H1 (cell line): ENCODE data around the gene NLGN4Y. TPM values are rescaled to one million over a fixed set of nuclear protein-coding genes. Genes with fewer than 3 reads are reported as not detected.

Source experiments
- CTCF ChIA-PET: fragments of 300-600 bp; sonication (Branson Sonifier 250); formaldehyde crosslinking; loops from one replicate; lab custom pipeline; 2021; ENCODE audit not compliant: partially characterized antibody; lab: Charles Lee
- POLR2A ChIA-PET: fragments of 300-600 bp; sonication (Branson Sonifier 250); formaldehyde crosslinking; loops from one replicate; lab custom pipeline; 2021; ENCODE audit warnings: inconsistent platforms; ENCODE audit not compliant: partially characterized antibody; lab: Charles Lee
- DNase-seq, 2 experiments: peaks; one replicate each; pipeline versions ENCODE4 v3.0.0 to v3.0.0-alpha.2; 2010 to 2022; ENCODE audit warnings: low spot score in 2 of 2, low read depth in 1 of 2, mixed read lengths in 1 of 2
- FAIRE-seq: peaks from 2 replicates; lab custom pipeline; 2011; peaks lifted over from hg19 to GRCh38; lab: Jason Lieb, UNC
- H2AFZ ChIP-seq: 2 replicates; pipeline ENCODE4 v1.8.1; 2012; ENCODE audit warnings: low read length, inconsistent platforms
- H2AK5ac ChIP-seq: 2 replicates; pipeline ENCODE4 v1.6.1; 2013; ENCODE audit warnings: low read depth, low read length
- H2BK120ac ChIP-seq: replicated peaks from 2 replicates; pipeline ENCODE3; 2013; ENCODE audit warnings: low read depth, low read length, inconsistent platforms
- H2BK12ac ChIP-seq: 2 replicates; pipeline ENCODE4 v1.6.1; 2013; ENCODE audit warnings: low read depth, low read length
- H2BK15ac ChIP-seq: 2 replicates; pipeline ENCODE4 v1.6.1; 2013; ENCODE audit warnings: low read length
- H2BK20ac ChIP-seq: 2 replicates; pipeline ENCODE4 v1.6.1; 2013; ENCODE audit warnings: low read length
- H2BK5ac ChIP-seq: 2 replicates; pipeline ENCODE4 v1.6.1; 2013; ENCODE audit warnings: low read depth, low read length
- H3K14ac ChIP-seq: 2 replicates; pipeline ENCODE4 v1.6.1; 2013; ENCODE audit warnings: inconsistent platforms; ENCODE audit not compliant: insufficient read length
- H3K18ac ChIP-seq: 2 replicates; pipeline ENCODE4 v1.6.1; 2013; ENCODE audit warnings: low read length; ENCODE audit errors: extremely low read depth
- H3K23ac ChIP-seq: 2 replicates; pipeline ENCODE4 v1.6.1; 2013; ENCODE audit warnings: inconsistent platforms; ENCODE audit not compliant: insufficient read length
- H3K23me2 ChIP-seq: 2 replicates; pipeline ENCODE4 v1.6.1; 2013; ENCODE audit warnings: low read depth, low read length
- H3K27ac ChIP-seq: 2 replicates; pipeline ENCODE4 v1.6.1; 2011; ENCODE audit warnings: low read depth, low read length, inconsistent platforms
- H3K27me3 ChIP-seq, 4 experiments: replicated peaks in 1 of 4; 1 replicate in 1 of 4; 2 replicates in 3 of 4; pipeline versions ENCODE4 v1.6.1 to v1.8.1; 2011 to 2013; ENCODE audit warnings: low read length in 3 of 4, mild to moderate bottlenecking in 3 of 4, inconsistent platforms in 2 of 4, mixed read lengths in 2 of 4, moderate library complexity in 1 of 4; ENCODE audit not compliant: control insufficient read depth in 3 of 4, insufficient read depth in 3 of 4; ENCODE audit errors: extremely low read depth in 1 of 4
- H3K36me3 ChIP-seq, 4 experiments: 2 replicates each; pipeline versions ENCODE4 v1.6.1 to v1.8.1; 2011 to 2013; ENCODE audit warnings: mild to moderate bottlenecking in 4 of 4, low read length in 3 of 4, moderate library complexity in 2 of 4, control low read depth in 1 of 4, inconsistent platforms in 1 of 4; ENCODE audit not compliant: insufficient read depth in 4 of 4, control insufficient read depth in 2 of 4
- H3K4ac ChIP-seq: replicated peaks from 2 replicates; pipeline ENCODE3; 2013; ENCODE audit warnings: low read length, low read depth, mixed read lengths, inconsistent platforms; ENCODE audit not compliant: insufficient read length
- H3K4me1 ChIP-seq, 4 experiments: replicated peaks in 1 of 4; 1 replicate in 1 of 4; 2 replicates in 3 of 4; pipeline versions ENCODE4 v1.6.1 to v1.8.1; 2011 to 2013; ENCODE audit warnings: low read length in 3 of 4, inconsistent platforms in 2 of 4, mixed read lengths in 1 of 4; ENCODE audit not compliant: insufficient read depth in 4 of 4, control insufficient read depth in 3 of 4
- H3K4me2 ChIP-seq, 2 experiments: 2 replicates each; pipeline versions ENCODE4 v1.6.1 to v1.8.1; 2011 to 2013; ENCODE audit warnings: low read depth in 2 of 2, low read length in 2 of 2, control low read depth in 1 of 2, inconsistent platforms in 1 of 2, mild to moderate bottlenecking in 1 of 2; ENCODE audit not compliant: insufficient read depth in 1 of 2
- H3K4me3 ChIP-seq, 4 experiments: fragments of 200-600, 300-600 bp in 1 of 4; sonication (generic), shearing (Covaris generic), sonication (Bioruptor Twin) in 1 of 4; 2 replicates each; pipeline versions ENCODE4 v1.5.1 to v1.8.1; 2011 to 2016; ENCODE audit warnings: low read length in 4 of 4, low read depth in 3 of 4, control low read depth in 2 of 4, inconsistent platforms in 2 of 4, mild to moderate bottlenecking in 2 of 4, mixed read lengths in 1 of 4, moderate library complexity in 1 of 4; ENCODE audit not compliant: insufficient read depth in 2 of 4; ENCODE audit errors: extremely low read depth in 1 of 4
- H3K56ac ChIP-seq: replicated peaks from 2 replicates; pipeline ENCODE3; 2013; ENCODE audit warnings: low read depth, mild to moderate bottlenecking, mixed read lengths, low read length, inconsistent platforms; ENCODE audit not compliant: insufficient read length
- H3K79me1 ChIP-seq: 2 replicates; pipeline ENCODE4 v1.6.1; 2013; ENCODE audit warnings: low read depth, low read length, control low read depth
- H3K79me2 ChIP-seq, 2 experiments: 2 replicates each; pipeline versions ENCODE4 v1.6.1 to v1.8.1; 2012 to 2013; ENCODE audit warnings: low read length in 2 of 2, mild to moderate bottlenecking in 2 of 2, inconsistent platforms in 1 of 2; ENCODE audit not compliant: insufficient read depth in 2 of 2, control insufficient read depth in 1 of 2
- H3K9ac ChIP-seq, 4 experiments: replicated peaks in 1 of 4; 1 replicate in 1 of 4; 2 replicates in 3 of 4; pipeline versions ENCODE4 v1.6.1 to v1.8.1; 2011 to 2013; ENCODE audit warnings: low read depth in 3 of 4, low read length in 3 of 4, control low read depth in 2 of 4, mild to moderate bottlenecking in 2 of 4, moderate library complexity in 2 of 4, inconsistent platforms in 1 of 4; ENCODE audit errors: extremely low read depth in 1 of 4
- H3K9me3 ChIP-seq, 2 experiments: 2 replicates each; pipeline versions ENCODE4 v1.6.1 to v1.8.1; 2012 to 2013; ENCODE audit warnings: mild to moderate bottlenecking in 2 of 2, moderate library complexity in 2 of 2, control low read depth in 1 of 2, inconsistent platforms in 1 of 2, low read depth in 1 of 2, low read length in 1 of 2, mixed read lengths in 1 of 2; ENCODE audit not compliant: insufficient read depth in 2 of 2
- H4K20me1 ChIP-seq, 2 experiments: replicated peaks in 1 of 2; 2 replicates each; pipeline versions ENCODE3 to v1.8.1; 2011 to 2013; ENCODE audit warnings: inconsistent platforms in 2 of 2, low read length in 2 of 2, mild to moderate bottlenecking in 1 of 2; ENCODE audit not compliant: insufficient read depth in 2 of 2, control insufficient read depth in 1 of 2
- H4K5ac ChIP-seq: 2 replicates; pipeline ENCODE4 v1.6.1; 2013; ENCODE audit warnings: low read length, low read depth, mixed read lengths, inconsistent platforms; ENCODE audit not compliant: insufficient read length
- H4K8ac ChIP-seq: 2 replicates; pipeline ENCODE4 v1.8.0; 2013; ENCODE audit warnings: mild to moderate bottlenecking, moderate library complexity, low read length, inconsistent platforms; ENCODE audit not compliant: insufficient read depth; ENCODE audit errors: extremely low read depth
- H4K91ac ChIP-seq: replicated peaks from 2 replicates; pipeline ENCODE3; 2013; ENCODE audit warnings: low read length, mixed read lengths, inconsistent platforms; ENCODE audit not compliant: insufficient read length
- ATF2 ChIP-seq: IDR thresholded peaks from 2 replicates; pipeline ENCODE4 v1.6.1; 2012; ENCODE audit warnings: low read length, inconsistent platforms
- CTBP2 ChIP-seq: IDR thresholded peaks from 2 replicates; pipeline ENCODE4 v1.7.0; 2011; ENCODE audit warnings: borderline replicate concordance, mild to moderate bottlenecking, moderate library complexity, mixed read lengths, low read length; ENCODE audit not compliant: insufficient read depth, insufficient read length
- JUN ChIP-seq: IDR thresholded peaks from 2 replicates; pipeline ENCODE4 v1.6.1; 2011; ENCODE audit warnings: low read depth, mild to moderate bottlenecking, improper control_type of control experiment, low read length
- NRF1 ChIP-seq: IDR thresholded peaks from 2 replicates; pipeline ENCODE4 v1.6.1; 2011; ENCODE audit warnings: mild to moderate bottlenecking, low read depth, low read length, improper control_type of control experiment
- SIN3A ChIP-seq, 2 experiments: IDR thresholded peaks in 1 of 2; conservative IDR thresholded peaks in 1 of 2; 2 replicates each; pipeline ENCODE4 v1.6.1; 2011 to 2012; ENCODE audit warnings: low read length in 2 of 2, improper control_type of control experiment in 1 of 2, low read depth in 1 of 2, mild to moderate bottlenecking in 1 of 2
- SUZ12 ChIP-seq: fragments of 200-600 bp; sonication (generic); IDR thresholded peaks from 2 replicates; pipeline ENCODE4 v1.6.1; 2012; ENCODE audit warnings: mild to moderate bottlenecking, inconsistent platforms, low read length, moderate library complexity, mixed read lengths
- WGBS, 2 experiments: shearing (Covaris generic) in 1 of 2; methylation state at CpG; one replicate each; pipeline versions ENCODE4 v1.1.6 to v1.1.7; 2013 to 2015; ENCODE audit warnings: low lambda C conversion rate in 2 of 2, mixed read lengths in 2 of 2, inconsistent platforms in 1 of 2, low coverage in 1 of 2, missing lambda C conversion rate in 1 of 2; ENCODE audit not compliant: insufficient replicate concordance in 2 of 2, insufficient coverage in 1 of 2, insufficient read length in 1 of 2; ENCODE audit errors: extremely low coverage in 1 of 2, missing lambda C conversion rate in 1 of 2; 5-methylcytosine and 5-hydroxymethylcytosine counted together
- polyA plus RNA-seq, 7 experiments: library from polyadenylated mRNA; depleted of rRNA in 3 of 7; stranded (reverse) in 5 of 7; unstranded in 2 of 7; fragments of >200 nt in 5 of 7; fragments of 200-250 nt in 2 of 7; gene quantifications; 1 replicate in 5 of 7; 2 replicates in 1 of 7; 4 replicates in 1 of 7; pipeline versions ENCODE4 v1.2.1 to v1.2.3, GENCODE V29; 2011 to 2013; ENCODE audit warnings: missing spikeins in 2 of 7, mixed read lengths in 2 of 7
- total RNA-seq: library from RNA; stranded (reverse); fragmentation: NEBNext Ultra II Directional; extraction: Animal tissue kit (Norgen Biotek cat#: 25700); gene quantifications from 2 replicates; pipeline ENCODE4 v1.2.1, GENCODE V29; 2021

Gene NLGN4Y
- total and polyA plus RNA-seq, 2 of the 8 experiments (the other 6 are each of a cell fraction or from before 2014, with no cell fraction given): 35.7 to 51.3 TPM

GRCh38 chrY:14741596-14741995 lies 217.3 kb downstream of the NLGN4Y start:
- CTCF ChIA-PET: no interaction called here
- DNase-seq: no peak
- Histone ChIP-seq H2BK15ac (no peak overlapping the region), H3K23ac (no peak overlapping the region), H2BK12ac (no peak overlapping the region), H3K4ac (no peak overlapping the region), H3K27me3 (no peaks in the 10 kb centered on the region), H2AK5ac (no peak overlapping the region), H3K14ac (no peak overlapping the region), H3K4me1 (peaks cover 0 to 5% (median 2%) of the 10 kb centered on the region in 4 experiments; a peak in 4 of 7 replicates), H3K36me3 (no peaks in the 10 kb centered on the region), H4K20me1 (no peaks in the 10 kb centered on the region), H3K9ac (no peak overlapping the region), H3K4me3 (no peak overlapping the region), H2BK120ac (no peak overlapping the region), H4K91ac (no peak overlapping the region), H4K5ac (no peak overlapping the region), H3K18ac (no peak overlapping the region), H2BK20ac (no peak overlapping the region), H3K9me3 (no peaks in the 10 kb centered on the region), H2BK5ac (no peak overlapping the region), H3K56ac (no peak overlapping the region), H3K4me2 (no peak overlapping the region), H3K79me2 (no peaks in the 10 kb centered on the region), H4K8ac (no peak overlapping the region), H3K79me1 (no peaks in the 10 kb centered on the region), H2AFZ (no peak overlapping the region), H3K23me2 (no peaks in the 10 kb centered on the region), H3K27ac (no peak overlapping the region)
- POLR2A ChIA-PET: no interaction called here
- TF ChIP-seq SIN3A (conservative IDR thresholded peaks at IDR 0.05 in 1 of 2, IDR thresholded peaks at IDR 0.05 in 1 of 2; ENCODE audit: low read depth in 1 of 2, low read length in 2 of 2) (no peak), NRF1 (no peak), JUN (no peak), SUZ12 (no peak), ATF2 (no peak), CTBP2 (no peak)
- no peak for FAIRE-seq
- WGBS, 2 experiments: no CpG with 5 or more reads among the region's 1 CpG
